IMR-90 (cell line): ENCODE data around the gene THAP2. TPM values are rescaled to one million over a fixed set of nuclear protein-coding genes. Genes with fewer than 3 reads are reported as not detected.

Experiments
- ATAC-seq: fragments of 200-7000 bp; cut with Tn5 transposase; 2 replicates; pipeline ENCODE4 v1.9.1; 2020; ENCODE audit warnings: low read depth, mild to moderate bottlenecking, moderate library complexity
- BruUV-seq: library from RNA; stranded (reverse); fragments of 400-500 nt; replicated peaks from 2 replicates; lab custom pipeline; 2021; lab: Mats Ljungman, UMichigan
- CTCF ChIA-PET: fragments of 300-600 bp; formaldehyde crosslinking; extraction: SDS; loops from one replicate; lab custom pipeline; 2021; ENCODE audit warnings: antibody characterized with exemption; lab: Yijun Ruan, JAX
- POLR2A ChIA-PET: fragments of 300-600 bp; sonication (Branson Sonifier 250); formaldehyde crosslinking; loops from one replicate; lab custom pipeline; 2022; ENCODE audit warnings: antibody characterized with exemption; ENCODE audit not compliant: unreplicated experiment; lab: Charles Lee
- DNase-seq: peaks from one replicate; pipeline ENCODE4 v3.0.0; 2013
- H2AFZ ChIP-seq: replicated peaks from 2 replicates; pipeline ENCODE3; 2013; ENCODE audit warnings: low read length, mild to moderate bottlenecking; ENCODE audit not compliant: poor library complexity
- H2AK5ac ChIP-seq: 2 replicates; pipeline ENCODE4 v1.6.1; 2013; ENCODE audit warnings: low read depth, low read length, inconsistent platforms
- H2AK9ac ChIP-seq: replicated peaks from 2 replicates; pipeline ENCODE3; 2013; ENCODE audit warnings: mild to moderate bottlenecking, low read depth, low read length, moderate library complexity; ENCODE audit not compliant: poor library complexity
- H2BK120ac ChIP-seq: 2 replicates; pipeline ENCODE4 v1.6.1; 2013; ENCODE audit warnings: low read depth, low read length, inconsistent platforms
- H2BK15ac ChIP-seq: 3 replicates; pipeline ENCODE4 v1.6.1; 2013; ENCODE audit warnings: low read depth, low read length, inconsistent platforms
- H2BK20ac ChIP-seq: 2 replicates; pipeline ENCODE4 v1.6.1; 2013; ENCODE audit warnings: low read depth, mild to moderate bottlenecking, inconsistent platforms, low read length, moderate library complexity
- H2BK5ac ChIP-seq: 2 replicates; pipeline ENCODE4 v1.6.1; 2013; ENCODE audit warnings: mild to moderate bottlenecking, low read depth, low read length, inconsistent platforms; ENCODE audit not compliant: poor library complexity, severe bottlenecking
- H3K14ac ChIP-seq: replicated peaks from 2 replicates; pipeline ENCODE4 v1.6.1; 2013; ENCODE audit warnings: low read depth, low read length, inconsistent platforms
- H3K18ac ChIP-seq: 2 replicates; pipeline ENCODE4 v1.6.1; 2013; ENCODE audit warnings: low read depth, low read length, control low read depth
- H3K23ac ChIP-seq: 2 replicates; pipeline ENCODE4 v1.6.1; 2013; ENCODE audit warnings: low read depth, low read length, inconsistent platforms
- H3K27ac ChIP-seq: 2 replicates; pipeline ENCODE4 v1.5.1; 2013; ENCODE audit warnings: mild to moderate bottlenecking, control low read depth, low read length; ENCODE audit not compliant: insufficient read depth
- H3K27me3 ChIP-seq: 2 replicates; pipeline ENCODE4 v1.6.1; 2013; ENCODE audit warnings: low read length; ENCODE audit not compliant: control insufficient read depth, insufficient read depth
- H3K36me3 ChIP-seq: 2 replicates; pipeline ENCODE4 v1.6.1; 2013; ENCODE audit warnings: low read length, mixed read lengths; ENCODE audit not compliant: control insufficient read depth, insufficient read depth
- H3K4ac ChIP-seq: 2 replicates; pipeline ENCODE4 v1.6.1; 2013; ENCODE audit warnings: low read depth, low read length, inconsistent platforms
- H3K4me1 ChIP-seq: 2 replicates; pipeline ENCODE4 v1.6.1; 2013; ENCODE audit warnings: low read length, mixed read lengths; ENCODE audit not compliant: control insufficient read depth, insufficient read depth
- H3K4me2 ChIP-seq: 2 replicates; pipeline ENCODE4 v1.6.1; 2013; ENCODE audit warnings: low read depth, mild to moderate bottlenecking, control low read depth, low read length, moderate library complexity
- H3K4me3 ChIP-seq: 2 replicates; pipeline ENCODE4 v1.5.1; 2013; ENCODE audit warnings: low read depth, mild to moderate bottlenecking, control low read depth, low read length, moderate library complexity; ENCODE audit not compliant: insufficient read depth
- H3K56ac ChIP-seq: 2 replicates; pipeline ENCODE4 v1.6.1; 2013; ENCODE audit warnings: low read length, inconsistent platforms; ENCODE audit not compliant: insufficient read depth; ENCODE audit errors: extremely low read depth
- H3K79me1 ChIP-seq, 2 experiments: 2 replicates each; pipeline ENCODE4 v1.6.1; 2013; ENCODE audit warnings: low read length in 2 of 2, inconsistent platforms in 1 of 2, low read depth in 1 of 2
- H3K9ac ChIP-seq: 2 replicates; pipeline ENCODE4 v1.6.1; 2013; ENCODE audit warnings: low read depth, low read length, control low read depth
- H3K9me1 ChIP-seq: 2 replicates; pipeline ENCODE4 v1.6.1; 2013; ENCODE audit warnings: low read length, inconsistent platforms; ENCODE audit not compliant: insufficient read depth
- H3K9me3 ChIP-seq: 2 replicates; pipeline ENCODE4 v1.6.1; 2013; ENCODE audit warnings: low read length; ENCODE audit not compliant: control insufficient read depth, insufficient read depth
- H4K20me1 ChIP-seq: 2 replicates; pipeline ENCODE4 v1.6.1; 2013; ENCODE audit warnings: low read length, inconsistent platforms; ENCODE audit not compliant: insufficient read depth
- H4K5ac ChIP-seq: 2 replicates; pipeline ENCODE4 v1.6.1; 2013; ENCODE audit warnings: mild to moderate bottlenecking, low read depth, low read length, control low read depth
- H4K8ac ChIP-seq, 2 experiments: 2 replicates each; pipeline ENCODE4 v1.6.1; 2013; ENCODE audit warnings: low read depth in 2 of 2, low read length in 2 of 2, control low read depth in 1 of 2, inconsistent platforms in 1 of 2
- H4K91ac ChIP-seq: 2 replicates; pipeline ENCODE4 v1.6.1; 2013; ENCODE audit warnings: low read depth, low read length, inconsistent platforms; ENCODE audit not compliant: insufficient read depth
- BHLHE40 ChIP-seq: fragments of 150-350 bp; IDR thresholded peaks from 2 replicates; pipeline ENCODE4 v1.6.1; 2016; ENCODE audit warnings: mild to moderate bottlenecking, low read depth, low read length
- CEBPB ChIP-seq: IDR thresholded peaks from 2 replicates; pipeline ENCODE4 v1.6.1; 2012; ENCODE audit warnings: low read depth, low read length, improper control_type of control experiment
- FOS ChIP-seq: fragments of 150-350 bp; IDR thresholded peaks from 2 replicates; pipeline ENCODE4 v1.6.1; 2016; ENCODE audit warnings: low read depth, low read length
- MAFK ChIP-seq: IDR thresholded peaks from 2 replicates; pipeline ENCODE4 v1.6.1; 2012; ENCODE audit warnings: low read depth, low read length, improper control_type of control experiment
- MAZ ChIP-seq: IDR thresholded peaks from 2 replicates; pipeline ENCODE4 v1.6.1; 2012; ENCODE audit warnings: low read depth, mild to moderate bottlenecking, low read length, improper control_type of control experiment, moderate library complexity, borderline replicate concordance
- NFE2L2 ChIP-seq: fragments of 150-350 bp; IDR thresholded peaks from 2 replicates; pipeline ENCODE4 v1.6.1; 2016; ENCODE audit warnings: low read depth, mild to moderate bottlenecking, low read length
- RAD21 ChIP-seq: IDR thresholded peaks from 2 replicates; pipeline ENCODE4 v1.6.1; 2012; ENCODE audit warnings: low read length, improper control_type of control experiment
- RCOR1 ChIP-seq: IDR thresholded peaks from 2 replicates; pipeline ENCODE4 v1.6.1; 2012; ENCODE audit warnings: mild to moderate bottlenecking, low read length, improper control_type of control experiment; ENCODE audit not compliant: insufficient replicate concordance
- RFX5 ChIP-seq: IDR thresholded peaks from 2 replicates; pipeline ENCODE4 v1.8.0; 2012; ENCODE audit warnings: low read depth, mild to moderate bottlenecking, low read length, moderate library complexity
- SMC3 ChIP-seq: fragments of 150-350 bp; IDR thresholded peaks from 2 replicates; pipeline ENCODE4 v1.6.1; 2016; ENCODE audit warnings: low read depth, mild to moderate bottlenecking, antibody characterized with exemption, low read length, moderate library complexity
- USF2 ChIP-seq: fragments of 150-350 bp; IDR thresholded peaks from 2 replicates; pipeline ENCODE4 v1.6.1; 2017; ENCODE audit warnings: mild to moderate bottlenecking, antibody characterized with exemption, low read length, low read depth
- WGBS, 2 experiments: methylation state at CpG; one replicate each; pipeline versions ENCODE4 v1.1.5 to v1.1.7; 2013; ENCODE audit warnings: missing lambda C conversion rate in 2 of 2; ENCODE audit not compliant: insufficient read length in 1 of 2; ENCODE audit errors: extremely low coverage in 2 of 2; 5-methylcytosine and 5-hydroxymethylcytosine counted together
- dilution Hi-C: fragments of 300-500 bp; cut with HindIII; formaldehyde crosslinking; loops from one replicate; pipeline ENCODE4 v1.14.3; 2018; ENCODE audit warnings: low sequenced_read_pairs; ENCODE audit not compliant: unreplicated experiment
- in situ Hi-C: fragments of 300-500 bp; cut with MboI; formaldehyde crosslinking; loops from 3 replicates; pipeline ENCODE4 v1.14.3; 2019; ENCODE audit warnings: low sequenced_read_pairs, inconsistent platforms, mixed read lengths
- intact Hi-C: fragments of 100-400 bp; cut with micrococcal nuclease; formaldehyde crosslinking; loops from 2 replicates; pipeline ENCODE4 v1.10.0; 2022
- polyA plus RNA-seq, 3 experiments: library from polyadenylated mRNA; depleted of rRNA; stranded (reverse); fragments of >200 nt; gene quantifications; 2 replicates each; pipeline ENCODE4 v1.2.3, GENCODE V29; 2012; ENCODE audit warnings: low replicate concordance in 1 of 3
- total RNA-seq: library from RNA; depleted of rRNA; stranded (reverse); fragments of >200 nt; gene quantifications from 2 replicates; pipeline ENCODE4 v1.2.3, GENCODE V29; 2012

The THAP2 gene
- total and polyA plus RNA-seq, 2 of the 4 experiments (the other 2 are of a cell fraction): 1.4 to 2.5 TPM

DNA sequence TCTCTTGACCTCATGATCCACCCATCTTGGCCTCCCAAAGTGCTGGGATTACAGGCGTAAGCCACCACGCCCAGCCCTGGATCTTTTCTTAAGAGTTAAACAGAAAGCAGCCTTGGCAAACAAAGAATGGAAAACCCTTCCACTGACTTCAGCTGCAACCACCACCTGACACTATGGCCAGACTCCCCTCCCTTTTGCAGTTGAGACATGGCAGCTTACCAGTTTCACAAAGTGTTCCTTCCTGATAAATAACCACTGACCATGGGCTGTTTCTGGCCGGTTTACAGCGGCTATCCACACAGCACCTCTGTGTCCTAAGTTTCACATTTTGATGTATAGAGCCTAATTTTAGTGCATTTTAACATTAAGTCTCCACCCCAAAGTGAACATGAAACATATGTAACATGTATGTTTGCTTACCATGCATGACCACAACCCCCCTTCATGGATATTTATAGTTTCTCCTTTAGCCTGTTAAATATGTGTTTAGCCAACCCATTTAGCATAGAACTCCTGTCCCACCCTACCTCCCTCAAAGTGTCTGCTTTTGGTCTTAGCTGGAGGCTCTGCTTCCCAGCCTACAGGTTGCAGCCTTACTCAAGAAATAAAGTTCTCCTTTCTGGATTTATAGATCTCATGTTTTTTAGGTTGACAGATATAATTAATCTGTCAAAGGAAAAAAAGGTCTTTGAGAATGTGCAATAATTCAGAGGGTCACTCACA, 57.8 kb downstream of the THAP2 start (continued):
- TF ChIP-seq MAFK (no peak), USF2 (no peak), NFE2L2 (no peak)

DNA sequence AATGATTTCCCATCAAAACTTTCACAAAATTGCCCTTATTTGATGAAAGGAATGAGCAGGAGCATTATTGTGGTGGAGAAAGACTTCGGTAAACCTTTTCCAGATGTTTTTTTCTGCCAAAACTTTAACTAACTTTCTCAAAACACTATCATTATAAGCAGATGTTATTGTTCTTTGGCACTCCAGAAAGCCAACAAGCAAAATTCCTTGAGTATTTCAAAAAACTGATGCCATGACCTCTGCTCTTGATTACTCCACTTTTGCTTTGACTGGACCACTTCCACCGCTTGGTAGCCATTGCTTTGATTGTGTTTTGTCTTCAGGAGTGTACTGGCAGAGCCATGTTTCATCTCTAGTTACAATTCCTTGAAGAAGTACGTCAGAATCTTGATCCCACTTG, 60.9 kb downstream of the THAP2 start:
- BruUV-seq: no TSS peak
- H3K4ac ChIP-seq: no peak overlapping the region
- TF ChIP-seq CEBPB (no peak), RCOR1 (no peak), NFE2L2 (no peak), BHLHE40 (no peak), RFX5 (no peak), RAD21 (no peak), USF2 (no peak), SMC3 (no peak), FOS (no peak), MAZ (no peak)
- H3K9ac ChIP-seq: no peak overlapping the region
- H3K56ac ChIP-seq: no peak overlapping the region
- ChIA-PET CTCF (no interaction called here), POLR2A (no interaction called here)
- H3K9me3 ChIP-seq: no peaks in the 10 kb centered on the region
- H2BK5ac ChIP-seq: no peak overlapping the region
- no peak overlapping the region for H4K91ac ChIP-seq
- intact Hi-C loops (no loop called here), in situ Hi-C loops (no loop called here), dilution Hi-C loops (no loop called here)
- no peaks in the 10 kb centered on the region for H3K4me1 ChIP-seq
- ATAC-seq: no peak
- no peaks in the 10 kb centered on the region for H4K20me1 ChIP-seq
- no peaks in the 10 kb centered on the region for H3K79me1 ChIP-seq
- no peak overlapping the region for H2BK120ac ChIP-seq
- H3K4me2 ChIP-seq: no peak overlapping the region
- H2BK20ac ChIP-seq: no peak overlapping the region
- no peak overlapping the region for H3K4me3 ChIP-seq
- no peak overlapping the region for H2AK9ac ChIP-seq
- WGBS, 2 experiments: 80% methylated on average over 1 of the region's 3 CpGs; no CpG with 5 or more reads in 1 of the 2 experiments
- no peaks in the 10 kb centered on the region for H3K27me3 ChIP-seq
- no peak overlapping the region for H4K5ac ChIP-seq
- no peak overlapping the region for H3K18ac ChIP-seq
- no peak overlapping the region for H3K23ac ChIP-seq
- H2AK5ac ChIP-seq: no peak overlapping the region
- no peak overlapping the region for H3K14ac ChIP-seq
- H3K27ac ChIP-seq: no peak overlapping the region
- no peaks in the 10 kb centered on the region for H3K36me3 ChIP-seq
- no peak overlapping the region for H2BK15ac ChIP-seq
- no peaks in the 10 kb centered on the region for H3K9me1 ChIP-seq
- H2AFZ ChIP-seq: no peak overlapping the region
- DNase-seq: no peak
- no peak overlapping the region for H4K8ac ChIP-seq
